ENCODE data around the gene MYPN.

GRCh38 chr10:68103901-68104300, 5.4 kb upstream of the MYPN start:
- TF ChIP-seq SIN3A (IDR thresholded peaks at IDR 0.05; ENCODE audit: borderline replicate concordance, insufficient read depth, low read length) (no peak), POLR2AphosphoS5 (IDR thresholded peaks at IDR 0.05; ENCODE audit: low read depth, low read length) (no peak), TAF1 (IDR thresholded peaks at IDR 0.05; ENCODE audit: borderline replicate concordance, insufficient read depth, low read length) (no peak), REST (IDR thresholded peaks at IDR 0.05; ENCODE audit: insufficient read depth in 1 of 2, low read depth in 2 of 2, low read length in 2 of 2) (no peak)
